ENCODE measurements around the gene GNAS-AS1. TPM values are rescaled to one million over a fixed set of nuclear protein-coding genes. Genes with fewer than 3 reads are reported as not detected.

Gene GNAS-AS1
- not detected in 2 replicates for total RNA-seq

GRCh38 chr20:58850693-58851174 lies at the start of gene GNAS-AS1:
GNAS-AS1 (minus strand) TSS chr20:58850902.
- DNase-seq (ENCODE audit: extremely low read depth, low read depth, low spot score) = no peak

- no peak for DNase-seq (ENCODE audit: extremely low read depth, low read depth, low spot score)
Observed at GRCh38 chr20:58900397-58900796, 49.7 kb upstream of the GNAS-AS1 start.

GRCh38 chr20:58899512-58899911 lies 48.8 kb upstream of the GNAS-AS1 start:
- DNase-seq (ENCODE audit: extremely low read depth, low read depth, low spot score) = no peak

GRCh38 chr20:58898629-58899408 lies 48.1 kb upstream of the GNAS-AS1 start:
- no peak for DNase-seq (ENCODE audit: extremely low read depth, low read depth, low spot score)

GRCh38 chr20:58897488-58897887 lies 46.8 kb upstream of the GNAS-AS1 start:
- no peak for DNase-seq (ENCODE audit: extremely low read depth, low read depth, low spot score)

GRCh38 chr20:58896820-58897219 lies 46.1 kb upstream of the GNAS-AS1 start:
- DNase-seq (ENCODE audit: extremely low read depth, low read depth, low spot score) = no peak

GRCh38 chr20:58895448-58896180 lies 44.9 kb upstream of the GNAS-AS1 start:
- DNase-seq (ENCODE audit: extremely low read depth, low read depth, low spot score) = no peak

GRCh38 chr20:58894652-58895447 lies 44.1 kb upstream of the GNAS-AS1 start:
- no peak for DNase-seq (ENCODE audit: extremely low read depth, low read depth, low spot score)

- DNase-seq (ENCODE audit: extremely low read depth, low read depth, low spot score) = no peak
Observed at GRCh38 chr20:58893355-58894120, 42.8 kb upstream of the GNAS-AS1 start.

- DNase-seq (ENCODE audit: extremely low read depth, low read depth, low spot score) = no peak
Observed at GRCh38 chr20:58892932-58893224, 42.2 kb upstream of the GNAS-AS1 start.

GRCh38 chr20:58892141-58892931 lies 41.6 kb upstream of the GNAS-AS1 start:
- no peak for DNase-seq (ENCODE audit: extremely low read depth, low read depth, low spot score)

GRCh38 chr20:58891718-58892140 lies 41.0 kb upstream of the GNAS-AS1 start:
- no peak for DNase-seq (ENCODE audit: extremely low read depth, low read depth, low spot score)

GRCh38 chr20:58891086-58891717 lies 40.5 kb upstream of the GNAS-AS1 start:
- no peak for DNase-seq (ENCODE audit: extremely low read depth, low read depth, low spot score)

- peak; percentile 20 for DNase-seq (ENCODE audit: extremely low read depth, low read depth, low spot score)
Observed at GRCh38 chr20:58890518-58891085, 39.9 kb upstream of the GNAS-AS1 start.

GRCh38 chr20:58889798-58890517 lies 39.3 kb upstream of the GNAS-AS1 start:
- DNase-seq (ENCODE audit: extremely low read depth, low read depth, low spot score) = no peak

- DNase-seq (ENCODE audit: extremely low read depth, low read depth, low spot score) = no peak
Observed at GRCh38 chr20:58889334-58889760, 38.6 kb upstream of the GNAS-AS1 start.

- no peak for DNase-seq (ENCODE audit: extremely low read depth, low read depth, low spot score)
Observed at GRCh38 chr20:58888521-58889333, 38.0 kb upstream of the GNAS-AS1 start.

Measured in glomerular endothelial cell (primary cell).